HL-60 (cell line): ENCODE results near the gene COMMD2.

ENCODE experiments used
- DNase-seq, 2 experiments: peaks; one replicate each; pipeline ENCODE4 v3.0.0-alpha.2; 2010 to 2020; ENCODE audit warnings: low read depth in 1 of 2, low spot score in 1 of 2
- H3K27ac ChIP-seq: fragments of 250-450 bp; sonication (Bioruptor Pico); replicated peaks from 2 replicates; pipeline ENCODE4 v1.5.1; 2020; ENCODE audit warnings: mild to moderate bottlenecking, moderate library complexity
- H3K27me3 ChIP-seq: fragments of 250-450 bp; sonication (Bioruptor Pico); 2 replicates; pipeline ENCODE4 v1.5.1; 2021; ENCODE audit warnings: mild to moderate bottlenecking, moderate library complexity; ENCODE audit not compliant: insufficient read depth, poor library complexity, severe bottlenecking
- H3K4me3 ChIP-seq: replicated peaks from 2 replicates; pipeline ENCODE4 v1.5.1; 2011; ENCODE audit warnings: mild to moderate bottlenecking, control low read depth, low read length; ENCODE audit not compliant: insufficient read depth
- GABPA ChIP-seq: IDR thresholded peaks from 2 replicates; pipeline ENCODE4 v1.6.1; 2012; ENCODE audit warnings: low read depth
- POLR2AphosphoS5 ChIP-seq: IDR thresholded peaks from 2 replicates; pipeline ENCODE4 v1.6.1; 2012; ENCODE audit warnings: low read depth
- SPI1 ChIP-seq: IDR thresholded peaks from 2 replicates; pipeline ENCODE4 v1.6.1; 2012; ENCODE audit warnings: low read depth, mild to moderate bottlenecking, borderline replicate concordance
- TF ChIP-seq, protein P1 (sequence below): IDR thresholded peaks from one replicate; pipeline ENCODE4 v1.5.1; 2011; ENCODE audit warnings: low read length, control low read depth, inconsistent platforms; ENCODE audit not compliant: insufficient read depth
- TF ChIP-seq, protein P2 (sequence below): IDR thresholded peaks from 2 replicates; pipeline ENCODE4 v1.6.1; 2012; ENCODE audit warnings: low read depth; ENCODE audit not compliant: insufficient replicate concordance

The COMMD2 gene

DNA sequence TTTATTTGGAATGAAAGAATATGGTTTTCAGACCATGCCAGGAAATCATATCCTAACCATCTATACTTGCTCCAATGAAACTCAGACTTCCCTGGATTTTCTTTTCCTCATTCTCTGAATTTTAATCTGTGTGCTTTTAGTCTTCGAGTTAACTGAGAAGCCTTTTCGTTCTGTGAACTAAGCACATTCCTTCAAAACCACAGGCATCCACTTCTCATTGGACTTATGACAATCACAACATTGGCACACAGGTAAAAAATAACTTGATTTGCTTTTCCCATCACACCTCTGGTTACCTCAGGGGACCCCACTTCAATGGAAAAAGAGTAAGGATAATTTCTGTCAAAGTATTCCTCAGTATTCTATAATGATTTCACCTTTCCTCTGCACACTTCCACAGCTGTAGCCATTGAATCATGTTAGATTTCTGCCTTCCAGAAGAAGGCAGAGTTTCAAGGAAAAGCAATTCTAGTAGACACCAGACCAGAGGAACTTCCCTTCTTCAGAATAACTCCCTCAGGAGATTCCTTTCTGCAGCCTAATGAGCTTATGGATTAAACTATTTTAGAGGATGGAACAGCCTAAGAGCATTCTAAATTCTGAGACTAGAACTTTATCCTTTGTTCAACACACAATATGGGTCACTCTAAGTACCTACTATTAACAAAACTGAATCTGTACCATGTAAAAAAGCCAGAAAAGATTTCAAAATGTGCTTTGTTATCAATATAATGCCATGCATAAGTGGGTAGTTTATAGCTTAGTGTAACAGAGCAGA lies 15.9 kb downstream of the COMMD2 start:
- H3K4me3 ChIP-seq = no peak overlapping the region
- H3K27me3 ChIP-seq = no peaks in the 10 kb centered on the region
- DNase-seq = no peak
- no peak for TF ChIP-seq POLR2AphosphoS5
- TF ChIP-seq SPI1 = no peak
- TF ChIP-seq, protein P1, sequence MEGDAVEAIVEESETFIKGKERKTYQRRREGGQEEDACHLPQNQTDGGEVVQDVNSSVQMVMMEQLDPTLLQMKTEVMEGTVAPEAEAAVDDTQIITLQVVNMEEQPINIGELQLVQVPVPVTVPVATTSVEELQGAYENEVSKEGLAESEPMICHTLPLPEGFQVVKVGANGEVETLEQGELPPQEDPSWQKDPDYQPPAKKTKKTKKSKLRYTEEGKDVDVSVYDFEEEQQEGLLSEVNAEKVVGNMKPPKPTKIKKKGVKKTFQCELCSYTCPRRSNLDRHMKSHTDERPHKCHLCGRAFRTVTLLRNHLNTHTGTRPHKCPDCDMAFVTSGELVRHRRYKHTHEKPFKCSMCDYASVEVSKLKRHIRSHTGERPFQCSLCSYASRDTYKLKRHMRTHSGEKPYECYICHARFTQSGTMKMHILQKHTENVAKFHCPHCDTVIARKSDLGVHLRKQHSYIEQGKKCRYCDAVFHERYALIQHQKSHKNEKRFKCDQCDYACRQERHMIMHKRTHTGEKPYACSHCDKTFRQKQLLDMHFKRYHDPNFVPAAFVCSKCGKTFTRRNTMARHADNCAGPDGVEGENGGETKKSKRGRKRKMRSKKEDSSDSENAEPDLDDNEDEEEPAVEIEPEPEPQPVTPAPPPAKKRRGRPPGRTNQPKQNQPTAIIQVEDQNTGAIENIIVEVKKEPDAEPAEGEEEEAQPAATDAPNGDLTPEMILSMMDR = no peak
- TF ChIP-seq, protein P2, sequence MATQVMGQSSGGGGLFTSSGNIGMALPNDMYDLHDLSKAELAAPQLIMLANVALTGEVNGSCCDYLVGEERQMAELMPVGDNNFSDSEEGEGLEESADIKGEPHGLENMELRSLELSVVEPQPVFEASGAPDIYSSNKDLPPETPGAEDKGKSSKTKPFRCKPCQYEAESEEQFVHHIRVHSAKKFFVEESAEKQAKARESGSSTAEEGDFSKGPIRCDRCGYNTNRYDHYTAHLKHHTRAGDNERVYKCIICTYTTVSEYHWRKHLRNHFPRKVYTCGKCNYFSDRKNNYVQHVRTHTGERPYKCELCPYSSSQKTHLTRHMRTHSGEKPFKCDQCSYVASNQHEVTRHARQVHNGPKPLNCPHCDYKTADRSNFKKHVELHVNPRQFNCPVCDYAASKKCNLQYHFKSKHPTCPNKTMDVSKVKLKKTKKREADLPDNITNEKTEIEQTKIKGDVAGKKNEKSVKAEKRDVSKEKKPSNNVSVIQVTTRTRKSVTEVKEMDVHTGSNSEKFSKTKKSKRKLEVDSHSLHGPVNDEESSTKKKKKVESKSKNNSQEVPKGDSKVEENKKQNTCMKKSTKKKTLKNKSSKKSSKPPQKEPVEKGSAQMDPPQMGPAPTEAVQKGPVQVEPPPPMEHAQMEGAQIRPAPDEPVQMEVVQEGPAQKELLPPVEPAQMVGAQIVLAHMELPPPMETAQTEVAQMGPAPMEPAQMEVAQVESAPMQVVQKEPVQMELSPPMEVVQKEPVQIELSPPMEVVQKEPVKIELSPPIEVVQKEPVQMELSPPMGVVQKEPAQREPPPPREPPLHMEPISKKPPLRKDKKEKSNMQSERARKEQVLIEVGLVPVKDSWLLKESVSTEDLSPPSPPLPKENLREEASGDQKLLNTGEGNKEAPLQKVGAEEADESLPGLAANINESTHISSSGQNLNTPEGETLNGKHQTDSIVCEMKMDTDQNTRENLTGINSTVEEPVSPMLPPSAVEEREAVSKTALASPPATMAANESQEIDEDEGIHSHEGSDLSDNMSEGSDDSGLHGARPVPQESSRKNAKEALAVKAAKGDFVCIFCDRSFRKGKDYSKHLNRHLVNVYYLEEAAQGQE = no peak
- no peak for TF ChIP-seq GABPA
- no peak overlapping the region for H3K27ac ChIP-seq

DNA sequence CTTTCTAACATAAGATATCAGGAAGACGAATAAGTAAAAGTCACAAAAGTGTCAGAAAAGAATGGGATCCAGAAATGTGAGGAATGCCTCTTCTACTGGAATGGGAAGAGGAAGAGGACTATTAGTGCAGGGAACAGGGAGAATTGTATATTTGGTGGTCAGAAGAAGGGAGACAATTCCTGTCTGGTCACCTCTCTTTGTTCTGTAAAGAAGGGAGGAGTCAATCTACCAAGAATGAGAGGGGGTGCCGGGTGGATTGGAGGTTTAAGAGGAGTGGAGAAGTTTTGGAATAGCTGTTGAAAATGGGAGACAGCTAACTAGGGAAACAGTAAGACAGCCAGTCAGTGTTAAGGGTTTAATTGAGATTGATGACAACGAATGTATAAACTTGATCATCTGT lies 20.1 kb downstream of the COMMD2 start:
- Histone ChIP-seq H3K27me3 (no peaks in the 10 kb centered on the region), H3K4me3 (no peak overlapping the region), H3K27ac (no peak overlapping the region)
- no peak for DNase-seq
- no peak for TF ChIP-seq SPI1
- TF ChIP-seq, protein P2 = no peak
- no peak for TF ChIP-seq POLR2AphosphoS5
- TF ChIP-seq GABPA = no peak
- TF ChIP-seq, protein P1 = no peak

GRCh38 chr3:149727656-149728055 lies 24.6 kb downstream of the COMMD2 start:
- TF ChIP-seq GABPA (no peak), POLR2AphosphoS5 (no peak)
- TF ChIP-seq, protein P1 = no peak
- TF ChIP-seq, protein P2 = no peak
- no peak overlapping the region for H3K27ac ChIP-seq
- H3K27me3 ChIP-seq = no peaks in the 10 kb centered on the region
- H3K4me3 ChIP-seq = no peak overlapping the region
- no peak for DNase-seq
